GM19099 (cell line): Measurements from ENCODE around the gene TMPRSS5.

Experiments
- POLR2A ChIP-seq: IDR thresholded peaks from 3 replicates; pipeline ENCODE4 v1.6.1; 2011; ENCODE audit warnings: low read depth; ENCODE audit not compliant: insufficient read length; ENCODE audit errors: extremely low read depth

The TMPRSS5 gene

GRCh38 chr11:113715273-113715672, 9.2 kb upstream of the TMPRSS5 start:
- TF ChIP-seq POLR2A, result no peak

GRCh38 chr11:113710989-113711388, 4.9 kb upstream of the TMPRSS5 start:
- no peak for TF ChIP-seq POLR2A

- TF ChIP-seq POLR2A, result no peak
These were observed 4.6 kb downstream of the TMPRSS5 start for GRCh38 chr11:113701491-113701890.

GRCh38 chr11:113698515-113698914, 7.6 kb downstream of the TMPRSS5 start:
- no peak for TF ChIP-seq POLR2A

- no peak for TF ChIP-seq POLR2A
These were observed 8.2 kb downstream of the TMPRSS5 start for GRCh38 chr11:113697756-113698407.

GRCh38 chr11:113697111-113697510, 9.0 kb downstream of the TMPRSS5 start:
- TF ChIP-seq POLR2A, result no peak

- TF ChIP-seq POLR2A, result no peak
These were observed 10.9 kb downstream of the TMPRSS5 start for GRCh38 chr11:113695207-113695606.

- TF ChIP-seq POLR2A, result no peak
These were observed 11.7 kb downstream of the TMPRSS5 start for GRCh38 chr11:113694390-113694789.

GRCh38 chr11:113693030-113693429, 13.1 kb downstream of the TMPRSS5 start:
- TF ChIP-seq POLR2A, result no peak

GRCh38 chr11:113690619-113691569, 15.2 kb downstream of the TMPRSS5 start:
- TF ChIP-seq POLR2A, result no peak

- no peak for TF ChIP-seq POLR2A
These were observed 16.1 kb downstream of the TMPRSS5 start for GRCh38 chr11:113689768-113690618.

- TF ChIP-seq POLR2A, result no peak
These were observed 20.3 kb downstream of the TMPRSS5 start for GRCh38 chr11:113685654-113686359.

- no peak for TF ChIP-seq POLR2A
These were observed 21.6 kb downstream of the TMPRSS5 start for GRCh38 chr11:113684496-113684895.

- no peak for TF ChIP-seq POLR2A
These were observed 22.5 kb downstream of the TMPRSS5 start for GRCh38 chr11:113683481-113684046.
